ENCODE data around the gene PLEKHH1.
A peak's percentile ranks its signal among the peaks of the same experiment; 100 is the strongest.

Gene PLEKHH1

GRCh38 chr14:67630186-67630585, 97.1 kb downstream of the PLEKHH1 start:
- DNase-seq (ENCODE audit: low spot score): no peak

GRCh38 chr14:67630938-67631337, 97.8 kb downstream of the PLEKHH1 start:
- DNase-seq (ENCODE audit: low spot score): no peak

- DNase-seq (ENCODE audit: low spot score): no peak
Observed at GRCh38 chr14:67633451-67634147, 100.5 kb downstream of the PLEKHH1 start.

- DNase-seq (ENCODE audit: low spot score): peak; percentile 12
Observed at GRCh38 chr14:67636361-67636919, 103.3 kb downstream of the PLEKHH1 start.

GRCh38 chr14:67638642-67639041, 105.6 kb downstream of the PLEKHH1 start:
- DNase-seq (ENCODE audit: low spot score): no peak

Measured in NAMALWA (cell line).